Measurements from ENCODE around the gene SWSAP1.
A peak's percentile ranks its signal among the peaks of the same experiment; 100 is the strongest.
"Not testable (repeated sequence)": the region's sequence is repeated elsewhere in the genome, so short reads cannot be mapped to it uniquely, and the experiment has no call there.

Gene SWSAP1

GRCh38 chr19:11345122-11345803, 29.2 kb upstream of the SWSAP1 start:
- H3K27ac ChIP-seq: peak overlapping the region; percentile 59
- peak overlapping the region; percentile 97 for H3K4me3 ChIP-seq (ENCODE audit: low read depth, low read length)
- H3K4me2 ChIP-seq (ENCODE audit: low read length): peak overlapping the region; percentile 97
- TF ChIP-seq CTCF (IDR thresholded peaks at IDR 0.05): no peak
- H3K9me3 ChIP-seq (ENCODE audit: control insufficient read depth, low read length): no peaks in the 10 kb centered on the region
- peaks cover 19% of the 10 kb centered on the region for H3K4me1 ChIP-seq
- H3K36me3 ChIP-seq (ENCODE audit: control insufficient read depth, insufficient read depth, low read length): no peaks in the 10 kb centered on the region
- no peaks in the 10 kb centered on the region for H3K79me2 ChIP-seq
- no peak overlapping the region for H3K9ac ChIP-seq
- peak overlapping the region; percentile 91 for H2AFZ ChIP-seq
- no peaks in the 10 kb centered on the region for H3K27me3 ChIP-seq (ENCODE audit: control insufficient read depth, insufficient read depth, low read length)

GRCh38 chr19:11346104-11346940, 28.1 kb upstream of the SWSAP1 start, which contains the start of the genes CCDC159 and TMEM205:
CCDC159 (plus strand) TSS chr19:11346519; CDS start chr19:11346607, 88 bp downstream.
TMEM205 (minus strand) TSS chr19:11346268; CDS start chr19:11345619, 649 bp downstream.
- no peaks in the 10 kb centered on the region for H3K79me2 ChIP-seq
- H3K9me3 ChIP-seq (ENCODE audit: control insufficient read depth, low read length): no peaks in the 10 kb centered on the region
- H3K9ac ChIP-seq: no peak within 1 kb of the TSS
- peak within 1 kb of the TSS; percentile 70 for H3K27ac ChIP-seq
- peak within 1 kb of the TSS; percentile 97 for H3K4me3 ChIP-seq (ENCODE audit: low read depth, low read length)
- no peak for TF ChIP-seq CTCF (IDR thresholded peaks at IDR 0.05)
- H3K36me3 ChIP-seq (ENCODE audit: control insufficient read depth, insufficient read depth, low read length): no peaks in the 10 kb centered on the region
- H2AFZ ChIP-seq: peak within 1 kb of the TSS; percentile 91
- H3K4me2 ChIP-seq (ENCODE audit: low read length): peak within 1 kb of the TSS; percentile 97
- no peaks in the 10 kb centered on the region for H3K27me3 ChIP-seq (ENCODE audit: control insufficient read depth, insufficient read depth, low read length)
- peaks cover 19% of the 10 kb centered on the region for H3K4me1 ChIP-seq

- no peak overlapping the region for H3K9ac ChIP-seq
- TF ChIP-seq CTCF (IDR thresholded peaks at IDR 0.05): no peak
- no peak overlapping the region for H2AFZ ChIP-seq
- no peaks in the 10 kb centered on the region for H3K36me3 ChIP-seq (ENCODE audit: control insufficient read depth, insufficient read depth, low read length)
- no peaks in the 10 kb centered on the region for H3K79me2 ChIP-seq
- no peaks in the 10 kb centered on the region for H3K27me3 ChIP-seq (ENCODE audit: control insufficient read depth, insufficient read depth, low read length)
- H3K4me3 ChIP-seq (ENCODE audit: low read depth, low read length): no peak overlapping the region
- H3K4me1 ChIP-seq: peaks cover 19% of the 10 kb centered on the region
- H3K4me2 ChIP-seq (ENCODE audit: low read length): no peak overlapping the region
- H3K27ac ChIP-seq: no peak overlapping the region
- no peaks in the 10 kb centered on the region for H3K9me3 ChIP-seq (ENCODE audit: control insufficient read depth, low read length)
Observed at GRCh38 chr19:11347546-11348039, 26.9 kb upstream of the SWSAP1 start.

- no peaks in the 10 kb centered on the region for H3K27me3 ChIP-seq (ENCODE audit: control insufficient read depth, insufficient read depth, low read length)
- no peak for TF ChIP-seq CTCF (IDR thresholded peaks at IDR 0.05)
- H3K9me3 ChIP-seq (ENCODE audit: control insufficient read depth, low read length): no peaks in the 10 kb centered on the region
- no peak overlapping the region for H3K9ac ChIP-seq
- no peak overlapping the region for H3K4me3 ChIP-seq (ENCODE audit: low read depth, low read length)
- H3K27ac ChIP-seq: no peak overlapping the region
- H3K4me2 ChIP-seq (ENCODE audit: low read length): no peak overlapping the region
- H3K36me3 ChIP-seq (ENCODE audit: control insufficient read depth, insufficient read depth, low read length): no peaks in the 10 kb centered on the region
- H3K79me2 ChIP-seq: no peaks in the 10 kb centered on the region
- H3K4me1 ChIP-seq: peaks cover 16% of the 10 kb centered on the region
- no peak overlapping the region for H2AFZ ChIP-seq
Observed at GRCh38 chr19:11349171-11349570, 25.3 kb upstream of the SWSAP1 start.

GRCh38 chr19:11354102-11354501, 20.4 kb upstream of the SWSAP1 start:
- not testable (repeated sequence) for H3K4me3 ChIP-seq (ENCODE audit: low read depth, low read length); H2AFZ ChIP-seq; H3K27me3 ChIP-seq (ENCODE audit: control insufficient read depth, insufficient read depth, low read length); H3K9ac ChIP-seq; H3K36me3 ChIP-seq (ENCODE audit: control insufficient read depth, insufficient read depth, low read length); H3K27ac ChIP-seq; H3K4me2 ChIP-seq (ENCODE audit: low read length); H3K9me3 ChIP-seq (ENCODE audit: control insufficient read depth, low read length); H3K4me1 ChIP-seq; H3K79me2 ChIP-seq
